ENCODE data around the gene OR1J2. TPM values are rescaled to one million over a fixed set of nuclear protein-coding genes. Genes with fewer than 3 reads are reported as not detected.
"Not testable (repeated sequence)": the region's sequence is repeated elsewhere in the genome, so short reads cannot be mapped to it uniquely, and the experiment has no call there.

OR1J2 gene
- total RNA-seq, 1 donor from 2014 or later, result not detected

DNA sequence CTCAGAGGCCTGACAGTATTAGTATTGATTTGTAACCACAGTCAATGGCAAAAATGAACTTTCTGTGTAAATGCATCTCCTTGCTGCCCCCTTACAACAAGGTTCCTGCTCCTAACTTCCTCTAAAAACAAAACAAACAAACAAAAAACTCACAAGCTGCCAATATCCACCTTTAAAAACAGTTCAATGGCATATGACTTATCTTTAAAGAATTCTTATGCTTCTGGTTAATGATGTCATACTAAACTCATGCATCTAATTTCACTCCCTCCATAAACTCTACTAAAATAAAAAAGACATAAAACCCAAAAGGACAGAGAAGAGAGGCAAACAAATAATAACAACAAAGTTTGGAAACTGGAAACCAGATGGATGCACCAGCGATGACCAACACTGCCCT is 25.5 kb downstream of the OR1J2 start:
- no peak for ATAC-seq
- intact Hi-C loops (cut with DNase I), result no loop called here

DNA sequence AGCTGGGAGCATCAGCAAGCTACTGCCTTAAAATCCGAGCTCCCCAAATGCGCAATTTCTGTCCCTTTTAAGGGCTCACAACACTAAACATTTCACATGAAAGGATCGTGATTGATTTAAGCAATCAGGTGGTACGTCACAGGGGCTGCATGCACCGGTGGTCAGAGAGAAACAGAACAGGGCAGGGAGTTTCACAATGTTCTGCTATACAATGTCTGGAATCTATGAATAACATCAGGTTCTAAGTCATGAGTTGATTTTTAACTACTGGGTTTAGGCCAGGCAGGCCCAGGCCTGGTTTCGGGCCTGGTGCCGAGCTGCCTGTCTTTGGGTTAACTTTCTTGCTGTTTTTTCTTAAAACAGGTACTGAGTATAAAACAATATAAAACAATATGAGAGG is 26.5 kb downstream of the OR1J2 start:
- H3K4me1 ChIP-seq; ATAC-seq; H3K27ac ChIP-seq; H3K27me3 ChIP-seq; H3K4me3 ChIP-seq; intact Hi-C loops (cut with DNase I); DNase-seq; H3K9me3 ChIP-seq; H3K36me3 ChIP-seq: not testable (repeated sequence)

More for the DNA sequence above, 25.5 kb downstream of the OR1J2 start:
- Histone ChIP-seq H3K27ac (no peak overlapping the region), H3K9me3 (no peaks in the 10 kb centered on the region), H3K4me3 (no peak overlapping the region), H3K27me3 (no peaks in the 10 kb centered on the region), H3K36me3 (no peaks in the 10 kb centered on the region), H3K4me1 (no peaks in the 10 kb centered on the region)
- TF ChIP-seq, protein P1, sequence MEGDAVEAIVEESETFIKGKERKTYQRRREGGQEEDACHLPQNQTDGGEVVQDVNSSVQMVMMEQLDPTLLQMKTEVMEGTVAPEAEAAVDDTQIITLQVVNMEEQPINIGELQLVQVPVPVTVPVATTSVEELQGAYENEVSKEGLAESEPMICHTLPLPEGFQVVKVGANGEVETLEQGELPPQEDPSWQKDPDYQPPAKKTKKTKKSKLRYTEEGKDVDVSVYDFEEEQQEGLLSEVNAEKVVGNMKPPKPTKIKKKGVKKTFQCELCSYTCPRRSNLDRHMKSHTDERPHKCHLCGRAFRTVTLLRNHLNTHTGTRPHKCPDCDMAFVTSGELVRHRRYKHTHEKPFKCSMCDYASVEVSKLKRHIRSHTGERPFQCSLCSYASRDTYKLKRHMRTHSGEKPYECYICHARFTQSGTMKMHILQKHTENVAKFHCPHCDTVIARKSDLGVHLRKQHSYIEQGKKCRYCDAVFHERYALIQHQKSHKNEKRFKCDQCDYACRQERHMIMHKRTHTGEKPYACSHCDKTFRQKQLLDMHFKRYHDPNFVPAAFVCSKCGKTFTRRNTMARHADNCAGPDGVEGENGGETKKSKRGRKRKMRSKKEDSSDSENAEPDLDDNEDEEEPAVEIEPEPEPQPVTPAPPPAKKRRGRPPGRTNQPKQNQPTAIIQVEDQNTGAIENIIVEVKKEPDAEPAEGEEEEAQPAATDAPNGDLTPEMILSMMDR (IDR thresholded peaks at IDR 0.05), result no peak
- no peak for DNase-seq

DNA sequence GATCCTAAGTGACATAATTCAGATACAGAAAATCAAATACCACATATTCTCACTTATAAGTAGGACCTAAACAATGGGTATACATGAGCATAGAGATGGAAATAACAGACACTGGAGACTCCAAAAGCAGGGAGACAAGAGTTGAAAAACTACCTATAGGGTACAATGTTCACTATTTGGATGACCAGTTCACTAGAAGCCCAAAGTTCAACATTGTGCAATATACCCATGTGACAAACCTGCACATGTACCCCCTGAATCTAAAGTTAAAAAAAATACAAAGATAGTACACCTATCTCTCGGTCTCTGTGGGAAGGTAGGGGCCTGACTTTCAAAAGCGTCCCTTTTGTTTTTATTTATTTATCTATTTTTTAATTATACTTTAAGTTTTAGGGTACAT is 28.2 kb downstream of the OR1J2 start:
- H3K9me3 ChIP-seq, result no peaks in the 10 kb centered on the region
- H3K36me3 ChIP-seq, result no peaks in the 10 kb centered on the region
- no peak overlapping the region for H3K4me3 ChIP-seq
- no peak overlapping the region for H3K27ac ChIP-seq
- TF ChIP-seq, protein P1 (IDR thresholded peaks at IDR 0.05), result no peak
- intact Hi-C loops (cut with DNase I), result no loop called here
- ATAC-seq (no peak), DNase-seq (no peak)
- H3K4me1 ChIP-seq, result no peaks in the 10 kb centered on the region
- no peaks in the 10 kb centered on the region for H3K27me3 ChIP-seq

DNA sequence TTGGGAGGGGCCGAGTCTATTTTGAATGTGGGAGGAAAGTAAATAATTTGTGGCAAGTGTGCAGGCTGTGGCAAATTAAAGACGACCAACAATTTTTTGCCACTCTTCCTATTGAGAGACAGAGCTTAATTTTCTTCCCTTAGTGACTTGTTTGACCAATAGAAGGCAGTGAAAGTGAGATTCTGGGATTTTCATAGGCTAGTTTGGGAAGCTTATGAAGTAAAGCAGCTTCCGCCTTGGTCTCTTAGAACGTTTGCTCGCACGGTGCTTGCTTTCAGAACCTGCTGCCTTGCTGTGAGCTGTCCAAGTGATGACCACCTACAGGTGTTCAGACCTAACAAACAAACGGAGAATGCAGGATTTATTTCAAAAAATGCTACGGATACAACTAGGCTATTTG is 35.6 kb downstream of the OR1J2 start:
- intact Hi-C loops (cut with DNase I), result no loop called here
- DNase-seq, result no peak
- TF ChIP-seq, protein P1 (IDR thresholded peaks at IDR 0.05), result no peak
- no peak overlapping the region for H3K27ac ChIP-seq
- H3K27me3 ChIP-seq, result no peaks in the 10 kb centered on the region
- no peak for ATAC-seq
- H3K4me1 ChIP-seq, result no peaks in the 10 kb centered on the region
- no peaks in the 10 kb centered on the region for H3K36me3 ChIP-seq
- H3K4me3 ChIP-seq, result no peak overlapping the region
- no peaks in the 10 kb centered on the region for H3K9me3 ChIP-seq

DNA sequence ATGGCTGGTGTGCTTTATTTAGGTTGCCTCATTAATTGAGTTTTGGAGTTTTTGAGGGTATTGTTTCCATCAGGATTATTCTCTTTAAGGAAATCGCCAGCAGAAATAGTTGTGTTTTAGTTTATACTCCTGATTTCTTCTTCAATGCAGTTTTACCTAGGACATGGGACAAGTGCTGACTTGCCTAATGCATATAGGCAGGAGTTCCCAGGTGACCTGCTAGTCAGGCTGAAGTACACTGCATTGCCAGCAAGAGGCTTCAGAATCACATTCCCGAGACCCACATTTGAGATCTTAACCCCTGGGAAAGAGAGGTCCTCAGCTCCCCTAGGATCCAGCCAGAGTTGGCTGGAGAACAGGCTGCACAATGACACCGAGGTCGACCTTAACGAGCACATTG is 40.8 kb downstream of the OR1J2 start:
- Histone ChIP-seq H3K27ac (no peak overlapping the region), H3K36me3 (no peaks in the 10 kb centered on the region), H3K4me1 (no peaks in the 10 kb centered on the region), H3K27me3 (no peaks in the 10 kb centered on the region), H3K4me3 (no peak overlapping the region), H3K9me3 (no peaks in the 10 kb centered on the region)
- DNase-seq (no peak), ATAC-seq (no peak)
- TF ChIP-seq, protein P1 (IDR thresholded peaks at IDR 0.05), result no peak
- intact Hi-C loops (cut with DNase I), result no loop called here

DNA sequence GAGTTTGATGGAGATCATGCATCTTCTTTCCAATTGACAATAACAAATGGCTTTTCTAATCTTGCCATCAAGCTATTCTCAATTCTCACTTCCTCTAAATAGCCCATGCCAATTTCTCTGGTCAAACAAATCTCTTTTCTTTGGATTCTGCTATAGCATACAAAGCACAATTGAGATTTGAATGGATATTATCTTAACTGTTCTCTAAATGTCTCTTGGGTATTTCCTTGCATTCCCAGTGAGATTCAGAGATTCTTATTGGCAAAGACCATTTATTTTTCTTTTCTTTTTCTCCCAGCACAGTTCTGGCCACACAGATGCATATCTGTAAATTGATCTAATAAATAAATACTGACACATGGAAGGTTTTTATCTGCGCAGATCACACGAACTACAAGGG is 42.2 kb downstream of the OR1J2 start, which contains the start of gene OR1N2:
TSS of gene OR1N2 (plus strand) at position 301 of the 400 bp plus-strand sequence. CDS start 100 bp downstream, outside the sequence.
- Histone ChIP-seq H3K9me3 (no peaks in the 10 kb centered on the region), H3K27ac (no peak within 1 kb of the TSS), H3K36me3 (no peaks in the 10 kb centered on the region), H3K4me1 (no peaks in the 10 kb centered on the region), H3K4me3 (no peak within 1 kb of the TSS), H3K27me3 (no peaks in the 10 kb centered on the region)
- TF ChIP-seq, protein P1 (IDR thresholded peaks at IDR 0.05), result no peak
- ATAC-seq (no peak), DNase-seq (no peak)
- intact Hi-C loops (cut with DNase I), result no loop called here

Other genes starting within 250 kb of the OR1J2 start
- gene RBM18, start 246.0 kb upstream of the OR1J2 start, total RNA-seq, result 17.5 TPM
- 31.9 TPM for gene MRRF, start 245.9 kb upstream of the OR1J2 start, total RNA-seq
- gene PTGS1, start 139.8 kb upstream of the OR1J2 start, total RNA-seq, result 16.4 TPM
- gene OR1J1, start 32.9 kb upstream of the OR1J2 start, total RNA-seq, result not detected
- not detected for gene OR1J4, start 8.3 kb downstream of the OR1J2 start, total RNA-seq
- gene OR1N1, start 16.5 kb downstream of the OR1J2 start, total RNA-seq, result not detected
- not detected for gene OR1N2, start 42.3 kb downstream of the OR1J2 start, total RNA-seq
- not detected for gene OR1L8, start 72.6 kb downstream of the OR1J2 start, total RNA-seq
- gene OR1Q1, start 103.9 kb downstream of the OR1J2 start, total RNA-seq, result not detected
- gene OR1B1, start 146.8 kb downstream of the OR1J2 start, total RNA-seq, result not detected
- not detected for gene OR1L1, start 150.9 kb downstream of the OR1J2 start, total RNA-seq
- not detected for gene OR1L3, start 164.3 kb downstream of the OR1J2 start, total RNA-seq
- not detected for gene OR1L4, start 213.2 kb downstream of the OR1J2 start, total RNA-seq
- gene OR1L6, start 231.5 kb downstream of the OR1J2 start, total RNA-seq, result not detected

Data from upper lobe of right lung (tissue), 1 donor.